Measurements from ENCODE around the gene ZBTB5.
"Not testable (repeated sequence)": the region's sequence is repeated elsewhere in the genome, so short reads cannot be mapped to it uniquely, and the experiment has no call there.

ZBTB5 gene

GRCh38 chr9:37397948-37398347, 67.3 kb downstream of the ZBTB5 start:
- not testable (repeated sequence) for DNase-seq

- DNase-seq: no peak
These were observed 69.6 kb downstream of the ZBTB5 start for GRCh38 chr9:37395663-37396062.

- no peak for DNase-seq
These were observed 70.0 kb downstream of the ZBTB5 start for GRCh38 chr9:37395229-37395628.

- no peak for DNase-seq
These were observed 73.0 kb downstream of the ZBTB5 start for GRCh38 chr9:37392272-37392671.

- no peak for DNase-seq
These were observed 74.5 kb downstream of the ZBTB5 start for GRCh38 chr9:37390759-37391158.

All from NCI-H2107 (cell line).